GM21381 (cell line): ENCODE measurements around the gene UBAP2L.
A peak's percentile ranks its signal among the peaks of the same experiment; 100 is the strongest.
"Not testable (repeated sequence)": the region's sequence is repeated elsewhere in the genome, so short reads cannot be mapped to it uniquely, and the experiment has no call there.

Experiments used
- ATAC-seq: cut with Tn5 transposase; IDR thresholded peaks from one replicate; pipeline ENCODE4 v1.9.1; 2021; ENCODE audit warnings: mild to moderate bottlenecking, moderate library complexity; ENCODE audit not compliant: unreplicated experiment

UBAP2L gene

GRCh38 chr1:154241703-154242351 lies 21.1 kb downstream of the UBAP2L start:
- ATAC-seq: no peak

GRCh38 chr1:154253671-154254070 lies 32.9 kb downstream of the UBAP2L start:
- ATAC-seq: no peak

GRCh38 chr1:154256686-154257085 lies 35.9 kb downstream of the UBAP2L start:
- ATAC-seq: no peak

DNA sequence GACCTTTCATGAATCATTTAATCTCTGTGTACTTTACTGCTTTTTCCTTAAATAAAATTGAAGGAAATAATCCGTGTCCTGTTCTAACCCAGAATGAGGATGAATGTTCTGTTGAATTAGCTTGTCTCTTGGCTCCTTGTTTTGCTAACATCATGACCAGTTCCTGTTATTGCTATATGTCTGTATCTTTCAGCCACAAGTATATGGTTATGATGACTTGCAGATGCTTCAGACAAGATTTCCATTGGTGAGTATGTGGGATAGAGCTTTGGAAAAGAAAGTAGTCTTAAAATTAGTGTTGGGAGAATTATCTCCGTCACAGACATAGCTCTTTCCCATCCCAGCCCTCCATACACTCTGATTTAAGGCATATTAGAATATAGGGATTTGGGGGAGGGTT lies 38.0 kb downstream of the UBAP2L start:
- no peak for ATAC-seq

GRCh38 chr1:154260127-154260526 lies 39.4 kb downstream of the UBAP2L start:
- ATAC-seq: no peak

DNA sequence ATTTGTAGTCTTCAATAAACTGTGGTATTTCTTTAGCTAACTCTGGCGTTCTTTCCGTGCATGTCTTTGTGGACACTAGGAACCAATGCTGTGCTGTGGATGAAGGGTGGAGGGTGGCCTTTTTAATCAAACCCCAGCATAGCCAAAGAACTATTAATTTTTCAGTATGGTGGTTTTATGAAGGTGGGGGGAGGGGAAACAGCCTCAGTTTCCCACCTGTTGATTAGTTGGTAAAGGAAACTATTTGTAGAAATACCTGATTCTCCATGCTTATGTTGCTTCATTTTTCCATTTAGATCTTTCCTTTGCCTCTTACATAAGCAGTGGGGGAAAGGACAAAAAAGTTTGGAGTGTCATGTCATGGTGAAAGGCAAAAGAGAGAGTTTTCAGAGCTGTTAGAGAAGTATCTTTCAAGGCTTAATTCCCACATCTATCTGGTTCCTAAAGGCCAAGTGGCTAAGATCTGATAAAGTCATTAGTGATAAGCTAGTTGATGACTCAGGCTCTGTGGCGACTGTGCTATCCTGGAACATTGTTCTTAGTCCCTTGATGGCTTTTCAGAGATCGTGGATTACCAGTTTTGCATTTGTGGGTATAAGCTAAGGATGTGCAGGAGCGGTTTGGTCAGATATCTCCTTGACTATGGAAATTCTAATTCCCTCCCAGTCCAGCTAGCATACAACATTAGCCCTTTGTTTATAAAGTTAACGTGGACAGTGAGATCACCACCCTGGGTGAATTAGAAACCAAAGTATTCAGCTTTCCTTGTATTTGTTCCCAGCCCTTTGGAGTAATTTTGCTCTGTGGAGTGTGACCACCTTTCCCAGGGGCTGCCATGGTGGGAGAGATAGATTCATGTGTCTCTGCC lies 42.9 kb downstream of the UBAP2L start:
- no peak for ATAC-seq

DNA sequence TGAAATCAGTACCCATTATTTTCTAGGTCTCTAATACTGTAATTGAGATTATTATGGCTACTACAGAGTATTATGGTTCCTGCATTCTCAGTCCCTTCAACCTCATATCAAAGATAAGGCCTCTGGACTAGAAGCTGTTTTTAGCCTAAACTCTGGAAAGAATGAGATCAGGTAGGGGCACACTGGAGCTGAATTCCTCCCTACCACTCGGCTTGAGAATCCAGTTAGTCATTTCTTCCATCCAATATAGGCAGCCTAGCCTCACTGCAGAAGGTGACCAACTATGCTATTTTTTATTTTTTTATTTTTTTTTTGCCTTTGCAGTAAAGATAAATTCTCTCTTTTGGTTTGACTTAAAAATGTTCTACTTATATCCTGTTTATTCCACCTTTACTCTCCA lies 43.7 kb downstream of the UBAP2L start:
- ATAC-seq: no peak

DNA sequence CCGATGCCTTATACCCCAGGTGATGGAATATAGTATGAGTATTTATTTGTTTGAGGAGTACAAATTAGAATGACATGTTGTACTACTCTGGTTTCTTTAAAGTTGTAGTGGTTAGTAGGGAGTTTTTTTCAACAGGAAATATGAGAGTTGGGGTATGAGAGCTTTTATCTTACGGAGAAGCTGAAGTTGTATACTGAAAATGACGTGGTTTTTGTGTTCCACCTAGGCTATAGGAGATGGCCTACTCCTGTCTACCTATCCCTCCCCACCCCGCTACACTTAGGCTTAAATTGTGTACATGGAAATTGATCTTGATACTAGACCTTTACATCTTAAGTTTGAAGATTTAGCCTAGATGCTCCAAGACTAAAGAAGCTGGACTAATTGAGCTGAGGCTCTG lies 44.8 kb downstream of the UBAP2L start:
- ATAC-seq: no peak

DNA sequence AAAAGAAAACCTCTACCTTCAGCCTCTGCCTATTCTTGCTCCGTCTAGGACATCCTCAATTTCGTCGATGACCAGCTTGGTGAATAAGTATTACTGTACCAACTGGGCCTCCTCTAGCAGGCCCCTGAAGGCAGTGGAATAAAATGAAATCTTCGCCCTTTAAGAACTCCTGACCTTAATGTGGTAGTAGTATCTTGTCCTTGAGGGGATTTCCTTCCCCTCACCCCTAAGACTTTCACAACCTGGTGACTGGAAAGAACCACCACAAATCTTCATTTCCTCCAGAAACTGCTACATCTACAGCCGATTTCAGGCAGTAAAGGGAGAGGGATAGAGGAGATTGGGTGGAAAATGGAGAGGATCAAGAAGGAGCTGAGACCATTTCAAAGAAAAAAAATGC lies 50.1 kb downstream of the UBAP2L start:
- ATAC-seq: no peak

DNA sequence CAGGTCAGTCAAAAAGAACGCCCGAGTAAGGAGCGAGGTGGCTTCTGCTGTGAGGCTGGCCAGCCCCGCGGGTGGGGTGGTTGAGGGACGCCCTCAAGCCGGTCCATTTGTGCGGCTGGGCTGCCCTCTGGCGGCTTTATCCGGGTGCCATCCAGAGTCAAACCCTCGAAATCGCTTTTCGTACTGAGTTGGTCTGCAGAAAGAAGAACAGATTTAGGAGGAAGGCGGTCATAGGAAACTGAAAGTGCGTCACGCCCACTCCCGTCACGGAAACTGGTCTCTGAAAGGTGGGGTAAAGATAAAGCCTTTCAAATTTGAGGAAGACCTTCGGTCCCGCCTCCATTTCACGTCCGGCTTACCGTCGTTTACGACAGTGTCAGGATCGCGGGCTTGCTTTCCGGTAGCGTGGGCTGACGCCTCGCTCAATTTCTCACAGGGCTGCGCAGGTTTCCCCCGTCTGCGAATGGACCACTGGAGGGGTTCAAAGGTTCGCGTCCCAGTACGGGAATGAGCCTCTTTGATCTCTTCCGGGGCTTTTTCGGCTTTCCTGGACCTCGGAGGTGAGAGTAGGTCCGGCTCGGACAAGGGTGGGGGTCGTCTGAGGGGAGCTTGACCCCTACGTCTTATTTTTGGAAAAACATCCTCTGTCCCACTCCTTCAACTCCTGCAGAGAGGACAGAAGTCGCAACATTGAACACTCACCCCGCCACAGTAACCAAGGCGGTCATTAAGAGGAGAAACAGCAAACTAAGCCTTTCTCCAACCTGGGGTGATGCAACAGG lies 51.7 kb downstream of the UBAP2L start, which contains the start of gene HAX1:
HAX1 (plus strand) TSS at position 413 of the 782 bp plus-strand sequence; CDS start at position 508, 95 bp downstream.
- ATAC-seq: peak; percentile 85

DNA sequence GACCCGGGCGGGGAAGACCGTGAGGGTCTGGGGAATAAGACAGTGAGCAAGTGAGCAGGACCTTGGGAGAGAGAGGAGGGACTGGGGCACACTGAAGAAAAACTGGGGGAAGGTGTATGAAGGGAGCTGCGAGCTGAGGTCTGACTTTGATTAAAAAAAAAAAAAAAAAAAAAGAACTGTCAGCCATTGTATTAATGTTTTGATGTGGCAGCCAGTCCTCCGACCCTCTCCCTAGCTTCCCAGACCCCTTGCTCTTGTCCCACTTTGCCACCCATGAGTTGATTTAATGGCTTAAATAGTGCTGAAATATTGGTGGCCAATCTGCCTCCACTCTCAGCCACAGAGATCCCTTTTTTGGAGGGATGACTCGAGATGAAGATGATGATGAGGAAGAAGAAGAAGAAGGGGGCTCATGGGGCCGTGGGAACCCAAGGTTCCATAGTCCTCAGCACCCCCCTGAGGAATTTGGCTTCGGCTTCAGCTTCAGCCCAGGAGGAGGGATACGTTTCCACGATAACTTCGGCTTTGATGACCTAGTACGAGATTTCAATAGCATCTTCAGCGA lies 52.3 kb downstream of the UBAP2L start:
- ATAC-seq: no peak

DNA sequence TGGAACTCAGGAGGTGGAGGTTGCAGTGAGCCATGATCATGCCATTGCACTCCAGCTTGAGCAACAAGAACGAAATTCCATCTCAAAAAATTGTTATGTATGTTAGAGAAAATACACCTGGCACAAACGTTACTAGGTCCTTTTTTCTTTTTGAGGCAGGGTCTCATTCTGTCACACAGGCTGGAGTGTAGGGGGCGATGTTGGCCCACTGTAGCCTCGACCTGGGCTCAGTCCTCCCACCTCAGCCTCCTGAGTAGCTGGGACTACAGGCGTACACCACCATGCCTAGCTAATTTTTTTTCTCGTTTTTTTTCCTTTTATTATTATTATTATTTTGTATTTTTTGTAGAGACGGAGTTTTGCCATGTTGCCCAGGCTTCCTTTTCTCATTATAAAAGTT lies 56.0 kb downstream of the UBAP2L start:
- no peak for ATAC-seq

DNA sequence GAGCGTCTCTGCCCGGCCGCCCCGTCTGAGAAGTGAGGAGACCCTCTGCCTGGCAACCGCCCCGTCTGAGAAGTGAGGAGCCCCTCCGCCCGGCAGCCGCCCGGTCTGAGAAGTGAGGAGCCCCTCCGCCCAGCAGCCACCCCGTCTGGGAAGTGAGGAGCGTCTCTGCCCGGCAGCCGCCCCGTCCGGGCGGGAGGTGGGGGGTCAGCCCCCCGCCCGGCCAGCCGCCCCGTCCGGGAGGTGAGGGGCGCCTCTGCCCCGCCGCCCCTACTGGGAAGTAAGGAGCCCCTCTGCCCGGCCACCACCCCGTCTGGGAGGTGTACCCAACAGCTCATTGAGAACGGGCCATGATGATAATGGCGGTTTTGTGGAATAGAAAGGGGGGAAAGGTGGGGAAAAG lies 66.8 kb downstream of the UBAP2L start:
- not testable (repeated sequence) for ATAC-seq

DNA sequence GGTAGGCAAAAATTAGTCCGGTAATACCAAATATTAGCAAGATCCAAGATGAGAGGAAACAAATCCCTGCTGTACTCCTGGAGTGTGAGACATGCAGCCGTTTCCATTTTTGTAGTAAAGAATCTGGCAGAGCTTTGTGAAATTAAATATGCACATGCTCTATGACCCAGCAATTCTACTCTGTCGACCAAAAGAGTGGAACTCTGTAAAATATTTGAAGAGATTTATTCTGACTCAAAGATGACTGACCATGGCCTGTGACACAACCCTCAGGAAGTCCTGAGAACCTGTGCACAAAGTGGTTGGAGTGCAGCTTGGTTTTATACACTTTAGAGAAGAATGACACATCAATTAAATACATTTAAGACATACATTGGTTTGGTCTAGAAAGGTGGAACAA lies 67.9 kb downstream of the UBAP2L start:
- ATAC-seq: no peak

- no peak for ATAC-seq
Measured at GRCh38 chr1:154290921-154291320, 70.2 kb downstream of the UBAP2L start.

DNA sequence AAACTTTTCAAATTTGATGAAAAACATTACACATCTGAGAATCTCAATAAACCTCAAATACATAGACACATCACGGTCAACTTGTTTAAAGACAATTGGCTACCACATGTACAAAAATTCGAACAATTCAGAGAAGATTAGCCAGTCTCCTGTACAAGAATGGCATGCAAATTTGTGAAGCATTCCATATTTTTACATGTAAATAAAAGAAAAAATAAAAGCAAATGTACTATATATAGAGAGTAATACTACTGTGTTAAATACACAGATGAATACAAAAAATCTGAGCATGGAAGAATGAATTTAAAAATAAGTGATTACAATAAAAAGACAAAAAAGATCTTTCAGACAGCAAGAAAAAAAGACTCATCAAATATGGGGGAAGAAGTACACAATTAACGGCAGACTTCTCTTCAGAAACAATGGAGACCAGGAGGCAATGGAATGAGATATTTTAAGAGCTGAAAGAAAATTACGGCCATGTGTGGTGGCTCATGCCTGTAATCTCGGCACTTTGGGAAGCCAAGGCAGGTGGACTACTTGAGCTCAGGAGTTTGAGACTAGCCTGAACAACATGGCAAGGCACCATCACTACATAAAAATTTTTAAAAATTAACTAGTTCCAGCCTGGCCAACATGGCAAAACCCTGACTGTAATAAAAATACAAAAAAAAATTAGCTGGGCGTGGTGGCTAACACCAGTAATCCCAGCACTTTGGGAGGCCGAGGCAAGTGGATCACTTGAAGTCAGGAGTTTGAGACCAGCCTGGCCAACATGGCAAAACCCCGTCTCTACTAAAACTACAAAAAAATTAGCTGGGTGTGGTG lies 74.9 kb downstream of the UBAP2L start:
- no peak for ATAC-seq

- ATAC-seq: no peak
Measured at GRCh38 chr1:154301582-154301981, 80.8 kb downstream of the UBAP2L start.

DNA sequence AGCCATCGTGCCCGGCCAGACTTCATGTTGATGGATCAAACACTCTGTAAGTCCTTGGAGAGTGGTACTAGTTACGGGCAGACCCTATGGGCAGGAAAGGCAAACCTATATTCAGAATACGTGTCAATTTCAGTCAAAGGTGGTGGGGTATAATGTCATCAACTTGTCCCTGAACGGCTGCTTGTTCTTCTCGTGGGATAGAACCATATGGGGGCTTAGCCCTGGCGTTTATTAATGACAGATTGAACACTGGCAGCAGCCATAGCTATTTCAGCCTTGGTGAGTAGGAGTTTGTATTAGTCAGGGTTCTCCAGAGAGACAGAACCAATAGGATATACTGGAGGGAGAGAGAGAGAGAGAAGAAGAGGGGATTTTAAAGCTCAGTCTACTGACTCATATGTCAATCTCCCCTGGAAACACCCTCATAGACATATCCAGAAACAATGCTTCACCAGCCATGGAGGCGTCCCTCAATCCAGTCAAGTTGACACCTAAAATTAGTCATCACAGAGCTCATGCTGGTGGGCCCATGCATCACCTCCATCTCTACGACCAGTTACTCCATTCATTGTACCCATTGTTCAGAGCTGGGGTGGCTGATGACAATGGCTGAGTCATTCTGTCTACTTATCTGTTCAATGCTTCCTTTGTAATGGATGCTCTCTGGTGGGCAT lies 84.0 kb downstream of the UBAP2L start:
- ATAC-seq: no peak

GRCh38 chr1:154306151-154306550 lies 85.4 kb downstream of the UBAP2L start:
- no peak for ATAC-seq
